Glutamatergic neuron (in vitro differentiated cells): ENCODE data around the gene WDR48. TPM values are rescaled to one million over a fixed set of nuclear protein-coding genes. Genes with fewer than 3 reads are reported as not detected.

Source experiments
- DNase-seq: peaks from one replicate; pipeline ENCODE4 v3.0.0; 2022
- H3K27ac Mint-ChIP-seq: one replicate; pipeline ENCODE4 v1.8.0; 2020; ENCODE audit warnings: mild to moderate bottlenecking, mixed read lengths, inconsistent platforms; ENCODE audit not compliant: unreplicated experiment
- H3K27me3 Mint-ChIP-seq: one replicate; pipeline ENCODE4 v1.8.0; 2020; ENCODE audit warnings: mild to moderate bottlenecking, moderate library complexity, mixed read lengths, inconsistent platforms; ENCODE audit not compliant: unreplicated experiment
- H3K36me3 Mint-ChIP-seq: one replicate; pipeline ENCODE4 v1.8.0; 2020; ENCODE audit warnings: mild to moderate bottlenecking, mixed read lengths, inconsistent platforms; ENCODE audit not compliant: unreplicated experiment
- H3K4me1 Mint-ChIP-seq: one replicate; pipeline ENCODE4 v1.8.0; 2020; ENCODE audit warnings: mild to moderate bottlenecking, low read depth, mixed read lengths, inconsistent platforms; ENCODE audit not compliant: unreplicated experiment
- H3K4me3 Mint-ChIP-seq: one replicate; pipeline ENCODE4 v1.8.0; 2020; ENCODE audit warnings: mild to moderate bottlenecking, mixed read lengths, inconsistent platforms; ENCODE audit not compliant: unreplicated experiment
- H3K9me3 Mint-ChIP-seq: one replicate; pipeline ENCODE4 v1.8.0; 2020; ENCODE audit warnings: mild to moderate bottlenecking, moderate library complexity, mixed read lengths, inconsistent platforms; ENCODE audit not compliant: unreplicated experiment
- total RNA-seq: library from RNA; stranded (reverse); fragmentation: NEBNext Ultra II Directional; extraction: Animal tissue kit (Norgen Biotek cat#: 25700); gene quantifications from one replicate; pipeline ENCODE4 v1.2.1, GENCODE V29; 2021; ENCODE audit not compliant: unreplicated experiment
- TF ChIP-seq, protein P1 (sequence below): fragments of 200-600 bp; sonication (generic); IDR thresholded peaks from one replicate; pipeline ENCODE4 v1.5.0; 2021; ENCODE audit not compliant: partially characterized antibody, unreplicated experiment

The WDR48 gene
- total RNA-seq, 1 donor from 2014 or later, result 64.3 TPM

DNA sequence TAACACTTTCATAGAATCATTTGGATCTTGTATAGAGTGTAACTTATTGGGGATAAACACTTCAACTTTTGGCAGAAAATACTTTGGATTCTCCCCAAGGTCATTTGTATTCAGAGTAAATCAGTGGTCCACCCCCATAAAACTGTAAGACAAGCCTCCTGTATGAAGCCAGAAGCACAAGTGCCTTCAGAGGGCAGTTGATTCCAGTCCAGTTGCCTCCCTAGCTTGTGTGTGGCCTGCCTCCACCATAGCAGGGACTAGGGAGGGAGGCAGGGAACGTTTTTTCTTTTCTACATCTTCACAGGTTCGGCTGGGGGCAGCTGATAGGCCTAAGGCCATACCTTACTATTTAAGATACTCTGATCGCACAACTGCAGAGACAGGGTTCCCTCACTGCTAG lies 44.0 kb downstream of the WDR48 start:
- Mint-ChIP-seq H3K27me3 (peaks cover 3% of the 10 kb centered on the region), H3K9me3 (no peaks in the 10 kb centered on the region), H3K4me1 (no peaks in the 10 kb centered on the region), H3K4me3 (no peak overlapping the region), H3K36me3 (peaks cover 5% of the 10 kb centered on the region), H3K27ac (no peak overlapping the region)
- TF ChIP-seq, protein P1, sequence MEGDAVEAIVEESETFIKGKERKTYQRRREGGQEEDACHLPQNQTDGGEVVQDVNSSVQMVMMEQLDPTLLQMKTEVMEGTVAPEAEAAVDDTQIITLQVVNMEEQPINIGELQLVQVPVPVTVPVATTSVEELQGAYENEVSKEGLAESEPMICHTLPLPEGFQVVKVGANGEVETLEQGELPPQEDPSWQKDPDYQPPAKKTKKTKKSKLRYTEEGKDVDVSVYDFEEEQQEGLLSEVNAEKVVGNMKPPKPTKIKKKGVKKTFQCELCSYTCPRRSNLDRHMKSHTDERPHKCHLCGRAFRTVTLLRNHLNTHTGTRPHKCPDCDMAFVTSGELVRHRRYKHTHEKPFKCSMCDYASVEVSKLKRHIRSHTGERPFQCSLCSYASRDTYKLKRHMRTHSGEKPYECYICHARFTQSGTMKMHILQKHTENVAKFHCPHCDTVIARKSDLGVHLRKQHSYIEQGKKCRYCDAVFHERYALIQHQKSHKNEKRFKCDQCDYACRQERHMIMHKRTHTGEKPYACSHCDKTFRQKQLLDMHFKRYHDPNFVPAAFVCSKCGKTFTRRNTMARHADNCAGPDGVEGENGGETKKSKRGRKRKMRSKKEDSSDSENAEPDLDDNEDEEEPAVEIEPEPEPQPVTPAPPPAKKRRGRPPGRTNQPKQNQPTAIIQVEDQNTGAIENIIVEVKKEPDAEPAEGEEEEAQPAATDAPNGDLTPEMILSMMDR, result no peak
- DNase-seq, result no peak

DNA sequence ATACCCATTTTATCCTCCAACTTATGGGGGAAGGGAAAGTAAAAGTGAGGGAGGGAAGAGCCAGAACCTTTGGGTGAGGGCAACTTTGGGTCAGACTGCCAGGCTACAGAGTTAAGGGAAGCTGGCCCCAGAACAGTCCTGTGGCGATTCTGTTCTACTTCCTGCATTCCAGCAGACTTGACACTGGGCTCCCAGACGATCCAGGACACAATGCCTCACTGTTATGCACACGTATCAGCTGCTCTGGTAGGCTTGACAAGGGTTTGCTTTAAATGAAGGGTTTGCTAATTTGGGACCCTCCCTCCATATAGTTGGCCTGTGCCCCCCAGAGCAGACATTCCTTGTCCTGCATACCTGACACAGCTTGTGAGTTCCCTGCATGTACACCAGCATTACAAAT lies 45.0 kb downstream of the WDR48 start:
- Mint-ChIP-seq H3K27ac (no peak overlapping the region), H3K4me1 (no peaks in the 10 kb centered on the region)
- no peak for DNase-seq

DNA sequence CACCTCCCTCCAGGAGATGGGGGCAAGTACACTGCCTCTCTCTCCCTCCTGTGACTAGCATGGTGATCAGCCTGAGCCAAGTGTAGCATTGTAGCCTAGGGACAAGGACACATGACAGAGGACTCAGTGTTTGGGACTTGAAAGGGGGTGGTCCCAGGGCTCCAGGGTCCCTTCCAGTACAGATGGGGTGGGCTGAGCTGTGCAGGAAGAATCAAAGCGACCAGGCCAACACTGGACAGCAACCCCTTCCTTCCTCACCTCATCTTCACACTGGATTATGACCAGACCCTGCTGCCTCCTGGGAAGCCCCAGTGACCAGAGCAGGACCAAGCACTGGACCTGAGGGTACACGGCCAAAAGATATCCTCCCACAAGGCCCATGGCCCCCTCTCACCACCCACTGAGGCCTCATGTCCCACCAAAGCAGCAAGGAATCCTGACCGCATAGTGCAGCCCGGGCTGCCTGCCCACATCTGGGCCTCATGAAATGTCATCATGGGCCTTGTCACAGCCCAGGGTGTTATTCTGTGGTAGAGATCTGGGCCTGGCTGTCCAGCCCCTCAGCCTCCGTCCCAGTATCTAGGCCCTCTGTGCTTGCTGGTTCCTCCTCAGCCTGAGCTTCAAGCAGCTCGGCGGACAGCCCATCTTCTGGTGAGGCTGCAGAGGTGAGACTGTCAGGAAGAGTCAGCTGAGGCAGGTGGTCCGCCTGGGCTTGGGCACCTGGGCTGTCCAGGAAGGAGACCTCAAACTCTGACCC lies 46.1 kb downstream of the WDR48 start:
- H3K27me3 Mint-ChIP-seq, result peaks cover 3% of the 10 kb centered on the region
- H3K4me3 Mint-ChIP-seq, result no peak overlapping the region
- H3K27ac Mint-ChIP-seq, result no peak overlapping the region
- H3K9me3 Mint-ChIP-seq, result no peaks in the 10 kb centered on the region
- no peaks in the 10 kb centered on the region for H3K4me1 Mint-ChIP-seq
- no peaks in the 10 kb centered on the region for H3K36me3 Mint-ChIP-seq
- TF ChIP-seq, protein P1, result no peak
- DNase-seq, result no peak

More for the DNA sequence above, 45.0 kb downstream of the WDR48 start:
- Mint-ChIP-seq H3K4me3 (no peak overlapping the region), H3K9me3 (no peaks in the 10 kb centered on the region), H3K27me3 (peaks cover 3% of the 10 kb centered on the region), H3K36me3 (peaks cover 5% of the 10 kb centered on the region)
- TF ChIP-seq, protein P1, result no peak

DNA sequence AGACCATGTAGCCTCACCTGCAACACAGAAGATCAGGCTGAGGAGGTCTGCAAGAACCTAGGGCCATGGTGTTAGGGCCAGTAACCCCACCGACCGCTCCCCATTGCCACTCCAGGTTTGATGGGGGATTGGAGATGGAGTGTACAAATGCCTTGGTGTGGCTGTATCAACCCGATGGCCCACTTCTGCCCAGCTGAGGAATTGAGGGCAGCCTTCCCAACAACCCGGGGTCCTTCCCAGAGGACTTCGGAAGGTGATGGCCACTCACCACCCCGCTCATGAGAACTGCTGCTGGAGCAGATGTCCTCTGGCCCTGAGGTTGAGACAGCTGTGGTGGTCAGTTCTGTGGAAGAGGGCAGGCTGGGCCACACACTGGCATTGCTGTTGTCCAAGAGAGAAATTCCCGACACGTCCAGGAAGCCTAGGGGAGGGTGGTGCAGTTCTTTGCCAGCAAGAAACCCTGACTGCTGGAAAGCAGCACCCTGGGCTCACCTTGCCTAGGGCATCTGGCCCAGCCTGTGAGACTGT lies 46.7 kb downstream of the WDR48 start:
- Mint-ChIP-seq H3K27ac (no peak overlapping the region), H3K9me3 (no peaks in the 10 kb centered on the region), H3K27me3 (peaks cover 3% of the 10 kb centered on the region), H3K4me3 (no peak overlapping the region), H3K36me3 (no peaks in the 10 kb centered on the region), H3K4me1 (peaks cover 1% of the 10 kb centered on the region)
- DNase-seq, result no peak
- TF ChIP-seq, protein P1, result no peak

DNA sequence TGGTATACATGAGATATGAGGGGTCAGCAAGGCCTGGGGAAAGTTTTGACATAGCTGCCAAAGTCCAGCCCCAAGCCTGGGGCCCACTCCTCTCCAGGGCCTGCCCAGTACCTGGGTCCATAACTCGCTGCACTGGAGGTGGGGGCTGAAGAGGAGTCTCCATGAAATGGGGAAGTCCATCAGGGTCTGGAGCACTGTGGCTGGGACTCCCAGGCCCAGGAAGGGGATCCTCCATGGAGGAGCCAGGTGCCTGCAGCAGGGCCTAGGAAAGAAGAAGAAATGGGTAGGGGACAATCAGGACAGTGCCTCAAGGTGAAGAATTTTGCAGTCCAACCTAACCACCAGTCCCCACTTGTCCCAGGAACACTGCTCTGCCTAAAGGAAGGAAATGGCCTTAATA lies 47.4 kb downstream of the WDR48 start:
- Mint-ChIP-seq H3K27ac (no peak overlapping the region), H3K4me3 (no peak overlapping the region), H3K36me3 (no peaks in the 10 kb centered on the region), H3K4me1 (peaks cover 4% of the 10 kb centered on the region), H3K27me3 (peaks cover 3% of the 10 kb centered on the region), H3K9me3 (no peaks in the 10 kb centered on the region)
- TF ChIP-seq, protein P1, result no peak
- DNase-seq, result no peak
